Stimulated activated CD8-positive, alpha-beta memory T cell treated with anti-CD3 and anti-CD28 coated beads, Interleukin-15, amount 100 ng/mL, for 4 hours (primary cell): ENCODE results near the gene ARL4C.

Source experiments
- DNase-seq, 2 donors: peaks; one replicate each; pipeline ENCODE4 v3.0.0-alpha.2; 2020; ENCODE audit warnings: low read depth in 2 of 2

The ARL4C gene

GRCh38 chr2:234447189-234447588 is 49.7 kb downstream of the ARL4C start:
- no peak for DNase-seq

GRCh38 chr2:234446404-234447076 is 50.3 kb downstream of the ARL4C start:
- DNase-seq: peak; percentile 45 to 58

GRCh38 chr2:234444893-234445292 is 52.0 kb downstream of the ARL4C start:
- DNase-seq: peak; percentile 35 to 46

GRCh38 chr2:234444242-234444730 is 52.6 kb downstream of the ARL4C start:
- no peak for DNase-seq
